Smooth muscle cell (in vitro differentiated cells): ENCODE results near the gene EIF4E2. TPM values are rescaled to one million over a fixed set of nuclear protein-coding genes. Genes with fewer than 3 reads are reported as not detected.
A peak's percentile ranks its signal among the peaks of the same experiment; 100 is the strongest.

Experiments
- DNase-seq: peaks from one replicate; lab custom pipeline; 2025; ENCODE audit not compliant: unreplicated experiment; lab: John Stamatoyannopoulos, UW
- H2AFZ ChIP-seq: fragments of 200-600 bp; sonication (generic); 2 replicates; pipeline ENCODE4 v1.6.0; 2016; ENCODE audit warnings: antibody characterized with exemption, low read depth, mild to moderate bottlenecking
- H3F3A ChIP-seq: fragments of 200-600 bp; sonication (generic); 2 replicates; pipeline ENCODE4 v1.6.0; 2017; ENCODE audit warnings: antibody characterized with exemption, low read depth
- H3K27ac ChIP-seq: fragments of 200-600 bp; sonication (generic); 2 replicates; pipeline ENCODE4 v1.5.1; 2016; ENCODE audit warnings: low read depth, mild to moderate bottlenecking
- H3K27me3 ChIP-seq: fragments of 200-600 bp; sonication (generic); 2 replicates; pipeline ENCODE4 v1.6.1; 2016; ENCODE audit warnings: low read depth, mild to moderate bottlenecking
- H3K36me3 ChIP-seq: fragments of 200-600 bp; sonication (generic); 2 replicates; pipeline ENCODE4 v1.5.1; 2016; ENCODE audit warnings: low read depth
- H3K4me1 ChIP-seq: fragments of 200-600 bp; sonication (generic); 2 replicates; pipeline ENCODE4 v1.5.1; 2016; ENCODE audit warnings: low read depth
- H3K4me2 ChIP-seq: fragments of 200-600 bp; sonication (generic); 2 replicates; pipeline ENCODE4 v1.6.0; 2016; ENCODE audit warnings: mild to moderate bottlenecking
- H3K4me3 ChIP-seq: fragments of 200-600 bp; sonication (generic); 2 replicates; pipeline ENCODE4 v1.5.1; 2016; ENCODE audit warnings: mild to moderate bottlenecking
- H3K79me2 ChIP-seq: fragments of 200-600 bp; sonication (generic); 2 replicates; pipeline ENCODE4 v1.6.0; 2016; ENCODE audit warnings: low read depth, mild to moderate bottlenecking
- H3K9ac ChIP-seq: fragments of 200-600 bp; sonication (generic); 2 replicates; pipeline ENCODE4 v1.6.0; 2016; ENCODE audit warnings: low read depth
- H3K9me3 ChIP-seq: fragments of 200-600 bp; sonication (generic); replicated peaks from 2 replicates; pipeline ENCODE4 v1.5.1; 2016; ENCODE audit warnings: low read depth
- H4K20me1 ChIP-seq: fragments of 200-600 bp; sonication (generic); 2 replicates; pipeline ENCODE4 v1.6.0; 2016; ENCODE audit warnings: low read depth
- WGBS: methylation state at CpG from one replicate; pipeline ENCODE4 v1.1.7; 2016; ENCODE audit warnings: low lambda C conversion rate; 5-methylcytosine and 5-hydroxymethylcytosine counted together
- polyA plus RNA-seq: library from polyadenylated mRNA; unstranded; fragments of >200 nt; fragmentation: Nextera tagmentation; extraction: Ambion mirVana; gene quantifications from 2 replicates; pipeline ENCODE4 v1.2.1, GENCODE V29; 2016
- total RNA-seq: library from RNA; depleted of rRNA; stranded (reverse); fragments of >200 nt; gene quantifications from 2 replicates; pipeline ENCODE4 v1.2.3, GENCODE V29; 2014
- TF ChIP-seq, protein P1 (sequence below): fragments of 200-600 bp; sonication (generic); IDR thresholded peaks from 2 replicates; pipeline ENCODE4 v1.5.1; 2017; ENCODE audit warnings: borderline replicate concordance, mild to moderate bottlenecking, antibody characterized with exemption; ENCODE audit not compliant: insufficient read depth, poor library complexity, severe bottlenecking

Gene EIF4E2
- total and polyA plus RNA-seq, 2 experiments from 2014 or later = 83.1 to 189 TPM

DNA sequence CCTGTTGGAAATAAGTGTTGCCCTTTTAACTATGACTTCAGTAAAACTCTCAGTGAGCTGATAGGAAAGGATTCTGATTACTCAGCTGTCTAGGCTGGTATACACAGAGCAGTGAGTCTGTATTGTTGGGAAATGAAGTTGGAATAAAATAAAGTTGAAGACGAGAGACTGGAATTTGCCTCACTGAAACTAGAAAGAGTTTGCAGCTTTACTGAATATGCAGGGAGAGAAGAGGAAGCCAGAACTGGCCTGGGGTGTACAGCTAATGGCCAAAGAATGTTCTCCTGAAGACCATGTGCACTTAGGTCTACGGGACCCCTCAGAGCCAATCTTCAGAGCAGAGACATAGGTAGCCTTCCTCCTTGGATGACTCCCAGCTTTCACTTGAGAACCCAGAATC, 26.5 kb downstream of the EIF4E2 start:
- Histone ChIP-seq H4K20me1 (no peaks in the 10 kb centered on the region), H3K4me3 (no peak overlapping the region), H3K9me3 (no peaks in the 10 kb centered on the region), H3F3A (no peaks in the 10 kb centered on the region), H3K4me2 (peak overlapping the region; percentile 44), H3K9ac (peak overlapping the region; percentile 30), H3K36me3 (no peaks in the 10 kb centered on the region), H3K27me3 (no peaks in the 10 kb centered on the region), H2AFZ (no peak overlapping the region), H3K4me1 (no peaks in the 10 kb centered on the region), H3K27ac (peak overlapping the region; percentile 68), H3K79me2 (no peaks in the 10 kb centered on the region)
- TF ChIP-seq, protein P1, sequence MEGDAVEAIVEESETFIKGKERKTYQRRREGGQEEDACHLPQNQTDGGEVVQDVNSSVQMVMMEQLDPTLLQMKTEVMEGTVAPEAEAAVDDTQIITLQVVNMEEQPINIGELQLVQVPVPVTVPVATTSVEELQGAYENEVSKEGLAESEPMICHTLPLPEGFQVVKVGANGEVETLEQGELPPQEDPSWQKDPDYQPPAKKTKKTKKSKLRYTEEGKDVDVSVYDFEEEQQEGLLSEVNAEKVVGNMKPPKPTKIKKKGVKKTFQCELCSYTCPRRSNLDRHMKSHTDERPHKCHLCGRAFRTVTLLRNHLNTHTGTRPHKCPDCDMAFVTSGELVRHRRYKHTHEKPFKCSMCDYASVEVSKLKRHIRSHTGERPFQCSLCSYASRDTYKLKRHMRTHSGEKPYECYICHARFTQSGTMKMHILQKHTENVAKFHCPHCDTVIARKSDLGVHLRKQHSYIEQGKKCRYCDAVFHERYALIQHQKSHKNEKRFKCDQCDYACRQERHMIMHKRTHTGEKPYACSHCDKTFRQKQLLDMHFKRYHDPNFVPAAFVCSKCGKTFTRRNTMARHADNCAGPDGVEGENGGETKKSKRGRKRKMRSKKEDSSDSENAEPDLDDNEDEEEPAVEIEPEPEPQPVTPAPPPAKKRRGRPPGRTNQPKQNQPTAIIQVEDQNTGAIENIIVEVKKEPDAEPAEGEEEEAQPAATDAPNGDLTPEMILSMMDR = no peak
- DNase-seq = no peak
- WGBS = 51% methylated on average over 2 of the region's 2 CpGs

DNA sequence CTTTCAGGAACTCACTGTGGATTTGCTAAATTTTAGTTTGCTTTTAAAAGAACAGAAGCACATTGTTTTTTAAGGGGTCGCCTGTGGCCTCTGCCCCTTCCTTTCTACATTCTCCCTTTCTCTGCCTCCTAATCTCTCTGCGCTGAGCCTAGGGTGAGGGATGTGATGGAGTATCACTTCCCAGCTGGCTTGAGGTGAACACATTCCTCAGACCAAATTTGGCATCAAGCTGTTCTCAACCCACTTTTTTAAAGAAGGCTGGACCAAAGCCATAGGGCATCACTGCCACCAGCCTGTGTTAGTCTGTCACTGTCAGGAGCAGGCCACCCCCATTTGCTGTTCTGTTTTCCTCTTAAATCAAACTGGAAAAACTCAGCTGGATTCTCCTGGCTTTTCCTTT, 27.4 kb downstream of the EIF4E2 start:
- 84% methylated on average over 2 of the region's 2 CpGs for WGBS
- H3K9me3 ChIP-seq = no peaks in the 10 kb centered on the region
- no peaks in the 10 kb centered on the region for H3F3A ChIP-seq
- H4K20me1 ChIP-seq = no peaks in the 10 kb centered on the region
- H2AFZ ChIP-seq = no peak overlapping the region
- no peaks in the 10 kb centered on the region for H3K4me1 ChIP-seq
- H3K27ac ChIP-seq = no peak overlapping the region
- no peak overlapping the region for H3K4me2 ChIP-seq
- H3K79me2 ChIP-seq = no peaks in the 10 kb centered on the region
- no peaks in the 10 kb centered on the region for H3K36me3 ChIP-seq
- H3K4me3 ChIP-seq = no peak overlapping the region
- no peak for DNase-seq
- TF ChIP-seq, protein P1 = no peak
- H3K9ac ChIP-seq = no peak overlapping the region
- H3K27me3 ChIP-seq = no peaks in the 10 kb centered on the region

DNA sequence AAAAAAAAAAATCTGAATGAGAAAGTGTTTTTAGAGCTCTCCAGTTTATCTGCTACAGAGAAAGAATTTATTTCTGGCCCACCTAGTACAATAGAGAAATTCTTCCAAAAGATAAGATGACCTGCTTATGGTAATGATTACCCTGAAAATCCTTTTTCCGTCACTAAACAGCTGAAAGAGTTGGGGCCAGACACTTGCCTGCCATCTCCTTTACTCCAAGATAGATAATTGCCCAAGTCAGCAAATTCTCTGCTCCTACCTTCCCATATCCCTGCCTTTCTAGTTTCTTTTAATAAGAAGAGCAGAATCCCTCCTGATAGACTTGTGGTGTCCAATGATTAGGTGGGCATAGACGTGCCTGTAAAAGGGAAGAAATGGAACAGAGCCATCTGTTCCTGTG, 28.1 kb downstream of the EIF4E2 start:
- no peak overlapping the region for H3K4me2 ChIP-seq

DNA sequence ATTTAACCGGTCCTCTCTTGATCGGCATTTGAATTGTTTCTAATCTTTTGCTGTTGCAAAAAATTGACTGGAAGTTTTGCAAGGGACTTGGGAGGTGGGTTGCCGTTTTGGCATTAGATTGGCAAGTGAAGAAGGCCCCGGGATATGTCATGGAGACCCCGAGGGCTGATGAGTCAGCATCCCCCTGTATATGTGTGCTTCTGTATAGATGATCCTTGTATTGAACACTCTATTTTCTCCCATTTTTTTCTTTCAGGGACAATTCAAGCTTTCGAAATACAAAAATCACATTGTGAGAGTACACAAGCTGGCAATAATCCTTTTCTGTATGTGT, 30.1 kb downstream of the EIF4E2 start:
- TF ChIP-seq, protein P1 = no peak
- WGBS = 98% methylated on average over 6 of the region's 6 CpGs
- Histone ChIP-seq H3K4me2 (no peak overlapping the region), H3K79me2 (no peaks in the 10 kb centered on the region), H2AFZ (no peak overlapping the region), H3K9ac (no peak overlapping the region), H4K20me1 (no peaks in the 10 kb centered on the region), H3K27me3 (no peaks in the 10 kb centered on the region), H3K4me3 (no peak overlapping the region), H3K4me1 (no peaks in the 10 kb centered on the region), H3K36me3 (no peaks in the 10 kb centered on the region), H3F3A (no peaks in the 10 kb centered on the region), H3K27ac (no peak overlapping the region), H3K9me3 (no peaks in the 10 kb centered on the region)
- DNase-seq = no peak

More for the DNA sequence above, 28.1 kb downstream of the EIF4E2 start:
- DNase-seq = no peak
- Histone ChIP-seq H3F3A (no peaks in the 10 kb centered on the region), H3K79me2 (no peaks in the 10 kb centered on the region), H3K9me3 (no peaks in the 10 kb centered on the region), H3K9ac (no peak overlapping the region), H3K27ac (no peak overlapping the region), H3K36me3 (no peaks in the 10 kb centered on the region), H3K27me3 (no peaks in the 10 kb centered on the region), H3K4me3 (no peak overlapping the region), H4K20me1 (no peaks in the 10 kb centered on the region), H2AFZ (no peak overlapping the region), H3K4me1 (no peaks in the 10 kb centered on the region)
- WGBS = 95% methylated on average over 2 of the region's 2 CpGs
- TF ChIP-seq, protein P1 = no peak
